Keratinocyte (primary cell): ENCODE results near the gene RBX1. TPM values are rescaled to one million over a fixed set of nuclear protein-coding genes. Genes with fewer than 3 reads are reported as not detected.

Source experiments
- DNase-seq: peaks from one replicate; pipeline ENCODE4 v3.0.0-alpha.2; 2011; ENCODE audit warnings: low read depth, missing footprints, low spot score
- FAIRE-seq: peaks from 2 replicates; lab custom pipeline; 2011; peaks lifted over from hg19 to GRCh38; lab: Jason Lieb, UNC
- H2AFZ ChIP-seq: 2 replicates; pipeline ENCODE4 v1.6.0; 2012; ENCODE audit warnings: low read length, control low read depth, inconsistent platforms; ENCODE audit not compliant: control insufficient read depth
- H3K27ac ChIP-seq: 2 replicates; pipeline ENCODE4 v1.5.1; 2011; ENCODE audit warnings: low read length; ENCODE audit not compliant: control insufficient read depth, insufficient read depth
- H3K27me3 ChIP-seq: 3 replicates; pipeline ENCODE4 v1.6.0; 2011; ENCODE audit warnings: low read length; ENCODE audit not compliant: control insufficient read depth, insufficient read depth; ENCODE audit errors: extremely low read depth
- H3K36me3 ChIP-seq, 2 experiments: 2 replicates in 1 of 2; 3 replicates in 1 of 2; pipeline ENCODE4 v1.5.1; 2011; ENCODE audit warnings: low read length in 2 of 2, mild to moderate bottlenecking in 1 of 2; ENCODE audit not compliant: control insufficient read depth in 2 of 2, insufficient read depth in 2 of 2; ENCODE audit errors: extremely low read depth in 1 of 2
- H3K4me1 ChIP-seq: 3 replicates; pipeline ENCODE4 v1.5.1; 2011; ENCODE audit warnings: low read length; ENCODE audit not compliant: control insufficient read depth, insufficient read depth; ENCODE audit errors: extremely low read depth
- H3K4me2 ChIP-seq: 3 replicates; pipeline ENCODE4 v1.6.0; 2011; ENCODE audit warnings: low read depth, low read length; ENCODE audit not compliant: control insufficient read depth, insufficient read depth; ENCODE audit errors: extremely low read depth
- H3K4me3 ChIP-seq, 3 experiments: fragments of 200-600 bp in 1 of 3; sonication (generic) in 1 of 3; 2 replicates in 2 of 3; 3 replicates in 1 of 3; pipeline ENCODE4 v1.5.1; 2011 to 2016; ENCODE audit warnings: low read length in 3 of 3, mild to moderate bottlenecking in 3 of 3, control low read depth in 2 of 3, inconsistent platforms in 1 of 3, low read depth in 1 of 3, mixed read lengths in 1 of 3, mixed run types in 1 of 3, moderate library complexity in 1 of 3; ENCODE audit not compliant: control insufficient read depth in 2 of 3, insufficient read depth in 2 of 3; ENCODE audit errors: extremely low read depth in 1 of 3
- H3K79me2 ChIP-seq: 2 replicates; pipeline ENCODE4 v1.6.0; 2012; ENCODE audit warnings: low read length; ENCODE audit not compliant: control insufficient read depth, insufficient read depth
- H3K9ac ChIP-seq: 3 replicates; pipeline ENCODE4 v1.6.0; 2011; ENCODE audit warnings: low read length; ENCODE audit not compliant: control insufficient read depth, insufficient read depth; ENCODE audit errors: extremely low read depth
- H3K9me1 ChIP-seq: 3 replicates; pipeline ENCODE4 v1.6.0; 2011; ENCODE audit warnings: low read length; ENCODE audit not compliant: control insufficient read depth, insufficient read depth; ENCODE audit errors: extremely low read depth
- H3K9me3 ChIP-seq: 2 replicates; pipeline ENCODE4 v1.5.1; 2012; ENCODE audit warnings: low read depth, low read length; ENCODE audit not compliant: control insufficient read depth
- H4K20me1 ChIP-seq: 3 replicates; pipeline ENCODE4 v1.6.0; 2011; ENCODE audit warnings: low read length; ENCODE audit not compliant: control insufficient read depth, insufficient read depth; ENCODE audit errors: extremely low read depth
- EZH2 ChIP-seq: IDR thresholded peaks from one replicate; pipeline ENCODE4 v1.6.1; 2012; ENCODE audit warnings: inconsistent platforms, mild to moderate bottlenecking, low read length, moderate library complexity
- dilution Hi-C: fragments of 300-500 bp; cut with MboI; formaldehyde crosslinking; loops from one replicate; pipeline ENCODE4 v1.7.0; 2020; ENCODE audit warnings: low sequenced_read_pairs; ENCODE audit not compliant: extremely low pct_ligation_motif_present
- polyA plus RNA-seq, 5 experiments: library from polyadenylated mRNA; depleted of rRNA in 3 of 5; stranded (reverse) in 3 of 5; stranded (forward) in 1 of 5; unstranded in 1 of 5; fragments of >200 nt; gene quantifications; 1 replicate in 1 of 5; 2 replicates in 3 of 5; 3 replicates in 1 of 5; pipeline versions ENCODE4 v1.2.1 to v1.2.3, GENCODE V29; 2011 to 2012; ENCODE audit warnings: missing spikeins in 2 of 5, low read depth in 1 of 5, low replicate concordance in 1 of 5
- TF ChIP-seq, protein P1 (sequence below), 3 experiments: IDR thresholded peaks in 1 of 3; conservative IDR thresholded peaks in 1 of 3; optimal IDR thresholded peaks in 1 of 3; 2 replicates in 2 of 3; 3 replicates in 1 of 3; pipeline versions ENCODE3 to v1.5.1; 2011; ENCODE audit warnings: low read length in 3 of 3, mild to moderate bottlenecking in 3 of 3, moderate library complexity in 2 of 3, control low read depth in 1 of 3, inconsistent platforms in 1 of 3; ENCODE audit not compliant: insufficient read depth in 2 of 3; ENCODE audit errors: extremely low read depth in 1 of 3

Gene RBX1
- polyA plus RNA-seq, 1 donor (not counting 4 experiments of a cell fraction or from before 2014, with no cell fraction given) = 143 TPM

DNA sequence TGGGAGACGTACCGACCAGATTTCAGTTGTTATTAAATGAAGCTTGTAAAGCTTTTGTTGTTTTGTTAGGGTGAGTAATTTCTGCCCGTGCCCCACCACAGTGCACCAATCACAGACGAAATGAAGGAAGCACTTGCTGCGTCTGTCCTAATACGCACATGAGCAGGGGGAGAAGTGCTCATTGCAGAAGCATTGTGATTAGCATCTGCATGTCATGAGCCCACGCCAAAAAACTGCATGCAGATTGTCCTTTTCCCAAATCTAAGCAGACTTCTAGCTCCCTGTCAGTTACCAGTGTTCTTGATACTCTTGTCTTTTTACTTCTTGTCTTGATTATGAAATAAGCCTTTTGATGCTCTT, 15.5 kb downstream of the RBX1 start:
- Histone ChIP-seq H3K27ac (no peak overlapping the region), H2AFZ (no peak overlapping the region), H3K36me3 (peaks cover 9 to 38% of the 10 kb centered on the region in 2 experiments), H3K9me3 (no peaks in the 10 kb centered on the region), H3K4me2 (no peak overlapping the region), H4K20me1 (no peaks in the 10 kb centered on the region), H3K27me3 (no peaks in the 10 kb centered on the region), H3K9me1 (no peaks in the 10 kb centered on the region), H3K9ac (no peak overlapping the region), H3K4me1 (no peaks in the 10 kb centered on the region), H3K79me2 (peaks cover 21% of the 10 kb centered on the region), H3K4me3 (no peak overlapping the region)
- dilution Hi-C loops = no loop called here
- no peak for DNase-seq
- no peak for FAIRE-seq
- TF ChIP-seq EZH2 = no peak
- TF ChIP-seq, protein P1, sequence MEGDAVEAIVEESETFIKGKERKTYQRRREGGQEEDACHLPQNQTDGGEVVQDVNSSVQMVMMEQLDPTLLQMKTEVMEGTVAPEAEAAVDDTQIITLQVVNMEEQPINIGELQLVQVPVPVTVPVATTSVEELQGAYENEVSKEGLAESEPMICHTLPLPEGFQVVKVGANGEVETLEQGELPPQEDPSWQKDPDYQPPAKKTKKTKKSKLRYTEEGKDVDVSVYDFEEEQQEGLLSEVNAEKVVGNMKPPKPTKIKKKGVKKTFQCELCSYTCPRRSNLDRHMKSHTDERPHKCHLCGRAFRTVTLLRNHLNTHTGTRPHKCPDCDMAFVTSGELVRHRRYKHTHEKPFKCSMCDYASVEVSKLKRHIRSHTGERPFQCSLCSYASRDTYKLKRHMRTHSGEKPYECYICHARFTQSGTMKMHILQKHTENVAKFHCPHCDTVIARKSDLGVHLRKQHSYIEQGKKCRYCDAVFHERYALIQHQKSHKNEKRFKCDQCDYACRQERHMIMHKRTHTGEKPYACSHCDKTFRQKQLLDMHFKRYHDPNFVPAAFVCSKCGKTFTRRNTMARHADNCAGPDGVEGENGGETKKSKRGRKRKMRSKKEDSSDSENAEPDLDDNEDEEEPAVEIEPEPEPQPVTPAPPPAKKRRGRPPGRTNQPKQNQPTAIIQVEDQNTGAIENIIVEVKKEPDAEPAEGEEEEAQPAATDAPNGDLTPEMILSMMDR (optimal IDR thresholded peaks at IDR 0.05 in 1 of 3, IDR thresholded peaks at IDR 0.05 in 1 of 3, conservative IDR thresholded peaks at IDR 0.05 in 1 of 3; ENCODE audit: extremely low read depth in 1 of 3, insufficient read depth in 2 of 3, low read length in 3 of 3) = no peak

- Histone ChIP-seq H3K27ac (no peak overlapping the region), H3K4me1 (no peaks in the 10 kb centered on the region), H3K9ac (no peak overlapping the region), H2AFZ (no peak overlapping the region), H3K4me2 (no peak overlapping the region), H3K4me3 (no peak overlapping the region), H4K20me1 (no peaks in the 10 kb centered on the region), H3K79me2 (peaks cover 16% of the 10 kb centered on the region), H3K9me3 (no peaks in the 10 kb centered on the region), H3K9me1 (no peaks in the 10 kb centered on the region), H3K27me3 (no peaks in the 10 kb centered on the region), H3K36me3 (peaks cover 11 to 38% of the 10 kb centered on the region in 2 experiments)
- DNase-seq = no peak
- dilution Hi-C loops = no loop called here
- no peak for FAIRE-seq
- no peak for TF ChIP-seq EZH2
- TF ChIP-seq, protein P1 (optimal IDR thresholded peaks at IDR 0.05 in 1 of 3, IDR thresholded peaks at IDR 0.05 in 1 of 3, conservative IDR thresholded peaks at IDR 0.05 in 1 of 3; ENCODE audit: extremely low read depth in 1 of 3, insufficient read depth in 2 of 3, low read length in 3 of 3) = no peak
Observed at GRCh38 chr22:40967111-40967760, 16.1 kb downstream of the RBX1 start.
